ENCODE measurements around the gene AFAP1L1. TPM values are rescaled to one million over a fixed set of nuclear protein-coding genes. Genes with fewer than 3 reads are reported as not detected.
A peak's percentile ranks its signal among the peaks of the same experiment; 100 is the strongest.

The AFAP1L1 gene
- total RNA-seq, 1 experiment from 2014 or later = 19.6 TPM

- Histone ChIP-seq H3K27ac (ENCODE audit: low read length) (peak overlapping the region; percentile 60), H3K4me3 (ENCODE audit: low read length) (peak overlapping the region; percentile 2; the same call in 1 of the 2 replicates), H3K9ac (ENCODE audit: low read length) (no peak overlapping the region; the same call in 1 of the 2 replicates), H3K9me3 (ENCODE audit: low read length) (no peaks in the 10 kb centered on the region), H3K27me3 (ENCODE audit: low read length) (no peaks in the 10 kb centered on the region), H2AFZ (ENCODE audit: low read length) (no peak overlapping the region), H3K36me3 (ENCODE audit: low read depth, low read length) (no peaks in the 10 kb centered on the region; the same call in 1 of the 2 replicates), H4K20me1 (ENCODE audit: low read length) (no peaks in the 10 kb centered on the region), H3K4me2 (ENCODE audit: low read length) (peak overlapping the region; percentile 50), H3F3A (ENCODE audit: low read length, unreplicated experiment) (peaks cover 16% of the 10 kb centered on the region), H3K9me2 (replicated peaks; ENCODE audit: low read length) (no peaks in the 10 kb centered on the region), H3K79me2 (ENCODE audit: low read length) (no peaks in the 10 kb centered on the region), H3K4me1 (ENCODE audit: insufficient read depth, low read length) (peaks cover 34% of the 10 kb centered on the region)
- peak; percentile 80 for ATAC-seq
- BruUV-seq (replicated peaks) = no TSS peak
- DNase-seq = peak; percentile 98
- no peak for TF ChIP-seq EZH2phosphoT487 (IDR thresholded peaks at IDR 0.05; ENCODE audit: borderline replicate concordance, low read length)
- no peak for TF ChIP-seq EZH2 (IDR thresholded peaks at IDR 0.05; ENCODE audit: low read length, unreplicated experiment)
- TF ChIP-seq CTCF (conservative IDR thresholded peaks at IDR 0.05; ENCODE audit: low read depth, low read length) = no peak
- CTCF ChIA-PET = interaction anchor here (0.9 to 1.1 kb wide), 8 partner anchors 38 to 112 kb away, joined by 3 to 18 read pairs (median 4); partner anchors contain the start of gene ABLIM3
- POLR2A ChIA-PET (ENCODE audit: unreplicated experiment) = no interaction called here
- intact Hi-C loops (cut with micrococcal nuclease) = loop anchor here (2.0 to 5.0 kb wide), 2 partner anchors 260 to 496 kb away; no protein-coding TSS in a partner anchor
Observed at GRCh38 chr5:149227168-149227826, 44.4 kb upstream of the AFAP1L1 start.

- ChIA-PET POLR2A (ENCODE audit: unreplicated experiment) (interaction anchor here (0.7 to 0.9 kb wide), 3 partner anchors 70 to 93 kb away, joined by 3 to 4 read pairs (median 4); partner anchors contain the start of gene ABLIM3), CTCF (interaction anchor here (0.6 to 2.0 kb wide), 10 partner anchors 36 to 498 kb away, joined by 3 to 39 read pairs (median 6); partner anchors contain the start of gene ABLIM3)
- Histone ChIP-seq H3F3A (ENCODE audit: low read length, unreplicated experiment) (peaks cover 16% of the 10 kb centered on the region), H3K36me3 (ENCODE audit: low read depth, low read length) (peaks cover 9% of the 10 kb centered on the region; the same call in 1 of the 2 replicates), H3K9me2 (replicated peaks; ENCODE audit: low read length) (no peaks in the 10 kb centered on the region), H3K79me2 (ENCODE audit: low read length) (no peaks in the 10 kb centered on the region), H3K27ac (ENCODE audit: low read length) (peak overlapping the region; percentile 17), H2AFZ (ENCODE audit: low read length) (no peak overlapping the region), H3K9me3 (ENCODE audit: low read length) (no peaks in the 10 kb centered on the region), H3K27me3 (ENCODE audit: low read length) (no peaks in the 10 kb centered on the region), H3K4me3 (ENCODE audit: low read length) (no peak overlapping the region), H3K9ac (ENCODE audit: low read length) (no peak overlapping the region), H3K4me1 (ENCODE audit: insufficient read depth, low read length) (peaks cover 34% of the 10 kb centered on the region), H3K4me2 (ENCODE audit: low read length) (peak overlapping the region; percentile 27), H4K20me1 (ENCODE audit: low read length) (no peaks in the 10 kb centered on the region)
- DNase-seq (peak; percentile 98), ATAC-seq (peak; percentile 91)
- TF ChIP-seq EZH2phosphoT487 (IDR thresholded peaks at IDR 0.05; ENCODE audit: borderline replicate concordance, low read length) (no peak), CTCF (conservative IDR thresholded peaks at IDR 0.05; ENCODE audit: low read depth, low read length) (peak; percentile 100)
- BruUV-seq (replicated peaks) = no TSS peak
- intact Hi-C loops (cut with micrococcal nuclease) = loop anchor here (1.0 to 5.0 kb wide), 11 partner anchors 40 to 316 kb away; partner anchors contain the start of genes ABLIM3 and SH3TC2
Observed at GRCh38 chr5:149228618-149229297, 42.9 kb upstream of the AFAP1L1 start.
